HEK293 (cell line): Measurements from ENCODE around the gene SOWAHA.

ENCODE experiments used
- ZNF202 ChIP-seq: fragments of 450-650 bp; formaldehyde crosslinking; IDR thresholded peaks from 2 replicates; pipeline ENCODE4 v1.5.1; 2016; ENCODE audit warnings: missing biosample characterization, missing genetic modification characterization, borderline replicate concordance
- TF ChIP-seq, protein P1 (sequence below): fragments of 450-650 bp; formaldehyde crosslinking; IDR thresholded peaks from 2 replicates; pipeline ENCODE4 v1.5.1; 2016; ENCODE audit warnings: missing biosample characterization, missing genetic modification characterization

DNA sequence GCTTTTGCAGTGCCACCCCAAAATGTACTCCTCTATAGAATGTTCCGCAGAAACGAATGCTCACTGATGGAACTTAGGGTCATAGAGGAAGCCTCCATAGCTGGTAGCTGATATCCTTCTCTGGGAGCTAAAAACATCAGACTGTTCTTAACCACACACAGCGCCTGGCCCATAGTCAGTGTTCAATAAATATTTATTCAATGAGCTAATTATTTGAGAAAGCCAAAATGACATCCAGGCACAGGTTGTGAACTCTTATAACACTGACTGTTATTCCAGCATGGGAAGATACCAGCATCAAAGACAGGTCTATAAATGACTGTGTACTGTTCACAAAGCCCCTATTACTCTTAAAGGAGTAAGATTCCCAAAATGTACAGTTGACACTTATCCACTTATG lies 40.2 kb downstream of the SOWAHA start:
- TF ChIP-seq ZNF202 (tag by site-specific recombination): no peak
- TF ChIP-seq, protein P1, sequence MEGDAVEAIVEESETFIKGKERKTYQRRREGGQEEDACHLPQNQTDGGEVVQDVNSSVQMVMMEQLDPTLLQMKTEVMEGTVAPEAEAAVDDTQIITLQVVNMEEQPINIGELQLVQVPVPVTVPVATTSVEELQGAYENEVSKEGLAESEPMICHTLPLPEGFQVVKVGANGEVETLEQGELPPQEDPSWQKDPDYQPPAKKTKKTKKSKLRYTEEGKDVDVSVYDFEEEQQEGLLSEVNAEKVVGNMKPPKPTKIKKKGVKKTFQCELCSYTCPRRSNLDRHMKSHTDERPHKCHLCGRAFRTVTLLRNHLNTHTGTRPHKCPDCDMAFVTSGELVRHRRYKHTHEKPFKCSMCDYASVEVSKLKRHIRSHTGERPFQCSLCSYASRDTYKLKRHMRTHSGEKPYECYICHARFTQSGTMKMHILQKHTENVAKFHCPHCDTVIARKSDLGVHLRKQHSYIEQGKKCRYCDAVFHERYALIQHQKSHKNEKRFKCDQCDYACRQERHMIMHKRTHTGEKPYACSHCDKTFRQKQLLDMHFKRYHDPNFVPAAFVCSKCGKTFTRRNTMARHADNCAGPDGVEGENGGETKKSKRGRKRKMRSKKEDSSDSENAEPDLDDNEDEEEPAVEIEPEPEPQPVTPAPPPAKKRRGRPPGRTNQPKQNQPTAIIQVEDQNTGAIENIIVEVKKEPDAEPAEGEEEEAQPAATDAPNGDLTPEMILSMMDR (tag by site-specific recombination): no peak
